DOHH2 (cell line): ENCODE results near the gene NPFFR2.
"Not testable (repeated sequence)": the region's sequence is repeated elsewhere in the genome, so short reads cannot be mapped to it uniquely, and the experiment has no call there.

Source experiments
- H3F3A ChIP-seq: fragments of 200-600 bp; sonication (generic), shearing (Covaris generic); 2 replicates; pipeline ENCODE4 v1.6.0; 2016; ENCODE audit warnings: antibody characterized with exemption, mild to moderate bottlenecking; ENCODE audit not compliant: control insufficient read depth, insufficient read depth
- H3K27ac ChIP-seq: fragments of 200-600 bp; sonication (generic); 2 replicates; pipeline ENCODE4 v1.5.1; 2014; ENCODE audit warnings: low read depth, mild to moderate bottlenecking, low read length, moderate library complexity
- H3K27me3 ChIP-seq: fragments of 200-600 bp; sonication (generic); 2 replicates; pipeline ENCODE4 v1.6.1; 2014; ENCODE audit warnings: mild to moderate bottlenecking, low read length, mixed read lengths; ENCODE audit not compliant: control insufficient read depth
- H3K36me3 ChIP-seq: fragments of 200-600 bp; sonication (generic); 2 replicates; pipeline ENCODE4 v1.6.1; 2014; ENCODE audit warnings: mild to moderate bottlenecking, low read length, moderate library complexity, mixed read lengths; ENCODE audit not compliant: control insufficient read depth
- H3K4me1 ChIP-seq: fragments of 200-600 bp; sonication (generic); 2 replicates; pipeline ENCODE4 v1.6.1; 2014; ENCODE audit warnings: mild to moderate bottlenecking, low read length, mixed read lengths; ENCODE audit not compliant: control insufficient read depth
- H3K4me2 ChIP-seq: fragments of 200-600 bp; sonication (generic); 2 replicates; pipeline ENCODE4 v1.6.0; 2014; ENCODE audit warnings: mild to moderate bottlenecking, low read length, moderate library complexity
- H3K4me3 ChIP-seq: fragments of 200-600 bp; sonication (generic); 2 replicates; pipeline ENCODE4 v1.5.1; 2014; ENCODE audit warnings: mild to moderate bottlenecking, low read length, mixed read lengths
- H3K79me2 ChIP-seq: fragments of 200-600 bp; sonication (generic); 2 replicates; pipeline ENCODE4 v1.6.1; 2014; ENCODE audit warnings: mild to moderate bottlenecking, low read length, mixed read lengths; ENCODE audit not compliant: control insufficient read depth
- H3K9me2 ChIP-seq: fragments of 200-600 bp; sonication (generic); replicated peaks from 2 replicates; pipeline ENCODE4 v1.6.1; 2014; ENCODE audit warnings: mild to moderate bottlenecking, low read length, mixed read lengths; ENCODE audit not compliant: control insufficient read depth
- H3K9me3 ChIP-seq: fragments of 200-600 bp; sonication (generic); 2 replicates; pipeline ENCODE4 v1.6.1; 2014; ENCODE audit warnings: antibody characterized with exemption, low read length, mixed read lengths; ENCODE audit not compliant: control insufficient read depth, insufficient read depth
- H4K20me1 ChIP-seq: fragments of 200-600 bp; sonication (generic); 2 replicates; pipeline ENCODE4 v1.6.0; 2014; ENCODE audit warnings: low read depth, mild to moderate bottlenecking, antibody characterized with exemption, low read length, moderate library complexity; ENCODE audit not compliant: control insufficient read depth, insufficient read depth
- CTCF ChIP-seq: fragments of 200-600 bp; sonication (generic); IDR thresholded peaks from one replicate; pipeline ENCODE4 v1.5.1; 2014; ENCODE audit warnings: antibody characterized with exemption, mild to moderate bottlenecking, low read depth, low read length; ENCODE audit not compliant: poor library complexity, severe bottlenecking
- EZH2phosphoT487 ChIP-seq: fragments of 200-600 bp; sonication (generic); IDR thresholded peaks from 2 replicates; pipeline ENCODE4 v1.6.1; 2017; ENCODE audit warnings: borderline replicate concordance, mild to moderate bottlenecking, antibody characterized with exemption, low read length, moderate library complexity, mixed read lengths

The NPFFR2 gene

GRCh38 chr4:72119946-72120345, 88.1 kb downstream of the NPFFR2 start:
- no peaks in the 10 kb centered on the region for H4K20me1 ChIP-seq
- no peaks in the 10 kb centered on the region for H3F3A ChIP-seq
- H3K9me3 ChIP-seq = no peaks in the 10 kb centered on the region
- no peak overlapping the region for H3K4me2 ChIP-seq
- no peak for TF ChIP-seq EZH2phosphoT487
- TF ChIP-seq CTCF = no peak
- H3K27me3 ChIP-seq = no peaks in the 10 kb centered on the region
- H3K27ac ChIP-seq = no peak overlapping the region
- H3K4me3 ChIP-seq = no peak overlapping the region
- H3K9me2 ChIP-seq = no peaks in the 10 kb centered on the region
- H3K36me3 ChIP-seq = no peaks in the 10 kb centered on the region
- H3K4me1 ChIP-seq = no peaks in the 10 kb centered on the region
- no peaks in the 10 kb centered on the region for H3K79me2 ChIP-seq

DNA sequence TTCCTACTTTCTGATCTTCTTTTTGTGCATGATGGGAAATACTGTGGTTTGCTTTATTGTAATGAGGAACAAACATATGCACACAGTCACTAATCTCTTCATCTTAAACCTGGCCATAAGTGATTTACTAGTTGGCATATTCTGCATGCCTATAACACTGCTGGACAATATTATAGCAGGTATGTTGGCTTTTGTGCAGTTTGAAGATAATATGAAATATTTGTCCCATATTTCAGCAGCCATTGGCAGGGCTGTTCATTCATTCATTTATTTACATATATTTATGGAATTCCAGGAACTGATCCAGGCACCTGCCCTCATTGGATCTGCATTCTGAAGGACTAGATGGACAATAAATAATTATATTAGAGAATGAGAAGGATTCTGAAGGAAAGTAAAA, 96.9 kb downstream of the NPFFR2 start:
- Histone ChIP-seq H3K9me2 (no peaks in the 10 kb centered on the region), H3K4me2 (no peak overlapping the region), H3K9me3 (no peaks in the 10 kb centered on the region), H3K27ac (no peak overlapping the region), H3K79me2 (no peaks in the 10 kb centered on the region), H3K4me1 (no peaks in the 10 kb centered on the region), H4K20me1 (no peaks in the 10 kb centered on the region), H3K27me3 (no peaks in the 10 kb centered on the region), H3K36me3 (no peaks in the 10 kb centered on the region), H3F3A (no peaks in the 10 kb centered on the region), H3K4me3 (no peak overlapping the region)
- TF ChIP-seq CTCF = no peak
- no peak for TF ChIP-seq EZH2phosphoT487

DNA sequence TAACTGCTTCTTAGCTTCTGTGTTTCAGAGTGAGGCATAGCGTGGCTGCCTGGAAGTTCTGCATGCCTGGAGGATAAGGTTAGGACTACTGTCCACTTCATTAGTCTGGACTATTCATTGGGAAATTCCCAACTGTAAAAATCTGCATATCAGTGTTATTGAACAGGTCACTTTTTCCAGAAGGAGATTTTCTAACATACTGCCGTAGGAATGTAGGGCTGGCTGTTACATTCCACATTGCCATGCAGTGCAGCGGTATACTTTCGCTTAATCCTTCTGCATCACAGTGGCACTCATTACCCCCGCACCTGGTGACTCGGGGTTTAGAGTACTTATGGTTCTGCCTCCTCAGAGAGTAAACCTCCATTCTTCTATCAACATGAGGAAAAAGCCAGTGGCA, 104.6 kb downstream of the NPFFR2 start:
- Histone ChIP-seq H4K20me1 (no peaks in the 10 kb centered on the region), H3K36me3 (no peaks in the 10 kb centered on the region), H3K9me2 (no peaks in the 10 kb centered on the region), H3K79me2 (no peaks in the 10 kb centered on the region), H3K27ac (no peak overlapping the region), H3K9me3 (no peaks in the 10 kb centered on the region), H3K4me3 (no peak overlapping the region), H3K4me2 (no peak overlapping the region), H3F3A (no peaks in the 10 kb centered on the region), H3K4me1 (no peaks in the 10 kb centered on the region), H3K27me3 (no peaks in the 10 kb centered on the region)
- TF ChIP-seq EZH2phosphoT487 (no peak), CTCF (no peak)

DNA sequence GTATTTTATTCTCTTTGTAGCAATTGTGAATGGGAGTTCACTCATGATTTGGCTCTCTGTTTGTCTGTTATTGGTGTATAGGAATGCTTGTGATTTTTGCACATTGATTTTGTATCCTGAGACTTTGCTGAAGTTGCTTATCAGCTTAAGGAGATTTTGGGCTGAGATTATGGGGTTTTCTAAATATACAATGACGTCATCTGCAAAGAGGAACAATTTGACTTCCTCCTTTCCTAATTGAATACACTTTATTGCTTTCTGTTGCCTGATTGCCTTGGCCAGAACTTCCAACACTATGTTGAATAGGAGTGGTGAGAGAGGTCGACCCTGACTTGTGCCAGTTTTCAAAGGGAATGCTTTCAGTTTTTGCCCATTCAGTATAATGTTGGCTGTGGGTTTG, 108.2 kb downstream of the NPFFR2 start:
- H3K27ac ChIP-seq, H4K20me1 ChIP-seq, H3K9me2 ChIP-seq, H3K27me3 ChIP-seq, H3K79me2 ChIP-seq, H3K4me2 ChIP-seq, H3K4me1 ChIP-seq, H3K9me3 ChIP-seq, H3K36me3 ChIP-seq, H3F3A ChIP-seq, H3K4me3 ChIP-seq: not testable (repeated sequence)
